HEK293 (cell line): ENCODE data around the gene FAM167B.

Experiments
- KLF10 ChIP-seq: fragments of 450-650 bp; IDR thresholded peaks from 2 replicates; pipeline ENCODE4 v1.5.1; 2018; ENCODE audit warnings: missing biosample characterization, mild to moderate bottlenecking, missing genetic modification characterization
- KLF8 ChIP-seq: fragments of 450-650 bp; formaldehyde crosslinking; IDR thresholded peaks from 2 replicates; pipeline ENCODE4 v1.5.1; 2016; ENCODE audit warnings: missing biosample characterization, missing genetic modification characterization
- SALL2 ChIP-seq: fragments of 450-650 bp; formaldehyde crosslinking; IDR thresholded peaks from 2 replicates; pipeline ENCODE4 v1.5.0; 2017; ENCODE audit warnings: missing biosample characterization, mild to moderate bottlenecking, missing genetic modification characterization, borderline replicate concordance
- SCRT1 ChIP-seq: fragments of 450-650 bp; formaldehyde crosslinking; IDR thresholded peaks from 2 replicates; pipeline ENCODE4 v1.5.1; 2016; ENCODE audit warnings: missing biosample characterization, missing genetic modification characterization, borderline replicate concordance
- ZEB2 ChIP-seq: fragments of 450-650 bp; formaldehyde crosslinking; IDR thresholded peaks from 2 replicates; pipeline ENCODE4 v1.5.1; 2016; ENCODE audit warnings: missing biosample characterization, missing genetic modification characterization
- ZFHX2 ChIP-seq: fragments of 450-650 bp; formaldehyde crosslinking; conservative IDR thresholded peaks from 2 replicates; pipeline ENCODE4 v1.5.1; 2016; ENCODE audit warnings: missing biosample characterization, missing genetic modification characterization
- ZFP41 ChIP-seq: fragments of 450-650 bp; formaldehyde crosslinking; IDR thresholded peaks from 2 replicates; pipeline ENCODE4 v1.5.1; 2016; ENCODE audit warnings: missing biosample characterization, missing genetic modification characterization, borderline replicate concordance
- ZIC2 ChIP-seq: fragments of 450-650 bp; formaldehyde crosslinking; IDR thresholded peaks from 2 replicates; pipeline ENCODE4 v1.5.1; 2016; ENCODE audit warnings: missing biosample characterization, missing genetic modification characterization
- ZNF140 ChIP-seq: fragments of 450-650 bp; formaldehyde crosslinking; IDR thresholded peaks from 2 replicates; pipeline ENCODE4 v1.5.1; 2016; ENCODE audit warnings: missing biosample characterization, missing genetic modification characterization
- ZNF16 ChIP-seq: fragments of 450-650 bp; formaldehyde crosslinking; IDR thresholded peaks from 2 replicates; pipeline ENCODE4 v1.5.1; 2016; ENCODE audit warnings: low read depth, missing biosample characterization, missing genetic modification characterization
- ZNF175 ChIP-seq: fragments of 450-650 bp; formaldehyde crosslinking; IDR thresholded peaks from 2 replicates; pipeline ENCODE4 v1.5.1; 2016; ENCODE audit warnings: missing biosample characterization, missing genetic modification characterization
- ZNF214 ChIP-seq: fragments of 450-650 bp; formaldehyde crosslinking; IDR thresholded peaks from 2 replicates; pipeline ENCODE4 v1.5.1; 2017; ENCODE audit warnings: missing biosample characterization, mild to moderate bottlenecking, missing genetic modification characterization, borderline replicate concordance
- ZNF266 ChIP-seq: fragments of 450-650 bp; formaldehyde crosslinking; IDR thresholded peaks from 2 replicates; pipeline ENCODE4 v1.5.1; 2016; ENCODE audit warnings: missing biosample characterization, missing genetic modification characterization, low read depth
- ZNF37A ChIP-seq: fragments of 450-650 bp; IDR thresholded peaks from 2 replicates; pipeline ENCODE4 v1.5.1; 2018; ENCODE audit warnings: missing biosample characterization, missing genetic modification characterization
- ZNF391 ChIP-seq: fragments of 450-650 bp; formaldehyde crosslinking; IDR thresholded peaks from 2 replicates; pipeline ENCODE4 v1.5.1; 2016; ENCODE audit warnings: low read depth, missing biosample characterization, missing genetic modification characterization, borderline replicate concordance
- ZNF404 ChIP-seq: fragments of 450-650 bp; formaldehyde crosslinking; IDR thresholded peaks from 2 replicates; pipeline ENCODE4 v1.5.1; 2017; ENCODE audit warnings: missing biosample characterization, missing genetic modification characterization
- ZNF423 ChIP-seq: fragments of 450-650 bp; formaldehyde crosslinking; IDR thresholded peaks from 2 replicates; pipeline ENCODE4 v1.5.1; 2016; ENCODE audit warnings: missing biosample characterization, missing genetic modification characterization
- ZNF473 ChIP-seq: fragments of 450-650 bp; formaldehyde crosslinking; IDR thresholded peaks from 2 replicates; pipeline ENCODE4 v1.5.1; 2017; ENCODE audit warnings: missing biosample characterization, missing genetic modification characterization
- ZNF521 ChIP-seq: fragments of 450-650 bp; formaldehyde crosslinking; IDR thresholded peaks from 2 replicates; pipeline ENCODE4 v1.5.1; 2017; ENCODE audit warnings: missing biosample characterization, mild to moderate bottlenecking, missing genetic modification characterization
- ZNF529 ChIP-seq: fragments of 450-650 bp; formaldehyde crosslinking; IDR thresholded peaks from 2 replicates; pipeline ENCODE4 v1.5.1; 2017; ENCODE audit warnings: missing genetic modification characterization, missing biosample characterization; ENCODE audit not compliant: insufficient replicate concordance
- ZNF571 ChIP-seq: fragments of 450-650 bp; formaldehyde crosslinking; IDR thresholded peaks from 2 replicates; pipeline ENCODE4 v1.5.0; 2017; ENCODE audit warnings: missing biosample characterization, missing genetic modification characterization
- ZNF585B ChIP-seq: fragments of 450-650 bp; formaldehyde crosslinking; IDR thresholded peaks from 2 replicates; pipeline ENCODE4 v1.5.1; 2016; ENCODE audit warnings: missing biosample characterization, missing genetic modification characterization
- ZNF596 ChIP-seq: fragments of 450-650 bp; IDR thresholded peaks from 2 replicates; pipeline ENCODE4 v1.5.0; 2018; ENCODE audit warnings: missing biosample characterization, mild to moderate bottlenecking, missing genetic modification characterization, moderate library complexity
- ZNF600 ChIP-seq: fragments of 450-650 bp; formaldehyde crosslinking; IDR thresholded peaks from 2 replicates; pipeline ENCODE4 v1.5.1; 2016; ENCODE audit warnings: missing biosample characterization, missing genetic modification characterization
- ZNF610 ChIP-seq: fragments of 450-650 bp; formaldehyde crosslinking; IDR thresholded peaks from 2 replicates; pipeline ENCODE4 v1.5.1; 2016; ENCODE audit warnings: missing biosample characterization, missing genetic modification characterization, borderline replicate concordance
- ZNF623 ChIP-seq: fragments of 450-650 bp; formaldehyde crosslinking; IDR thresholded peaks from 2 replicates; pipeline ENCODE4 v1.5.1; 2016; ENCODE audit warnings: missing biosample characterization, missing genetic modification characterization
- ZNF629 ChIP-seq: fragments of 450-650 bp; formaldehyde crosslinking; IDR thresholded peaks from 2 replicates; pipeline ENCODE4 v1.5.1; 2017; ENCODE audit warnings: missing biosample characterization, missing genetic modification characterization
- ZNF660 ChIP-seq: fragments of 450-650 bp; IDR thresholded peaks from 2 replicates; pipeline ENCODE4 v1.5.1; 2018; ENCODE audit warnings: missing biosample characterization, mild to moderate bottlenecking, missing genetic modification characterization
- ZNF664 ChIP-seq: fragments of 450-650 bp; formaldehyde crosslinking; IDR thresholded peaks from 2 replicates; pipeline ENCODE4 v1.5.1; 2016; ENCODE audit warnings: missing biosample characterization, missing genetic modification characterization
- ZNF670 ChIP-seq: fragments of 450-650 bp; formaldehyde crosslinking; IDR thresholded peaks from 2 replicates; pipeline ENCODE4 v1.5.1; 2016; ENCODE audit warnings: missing biosample characterization, missing genetic modification characterization, low read depth
- TF ChIP-seq, protein P1 (sequence below): fragments of 450-650 bp; formaldehyde crosslinking; IDR thresholded peaks from 2 replicates; pipeline ENCODE4 v1.5.1; 2016; ENCODE audit warnings: missing biosample characterization, missing genetic modification characterization
- TF ChIP-seq, protein P2 (sequence below): sonication (generic); formaldehyde crosslinking; IDR thresholded peaks from 2 replicates; pipeline ENCODE4 v1.8.1; 2022; ENCODE audit warnings: mild to moderate bottlenecking, moderate library complexity, missing genetic modification reagents
- TF ChIP-seq, protein P3 (sequence below): fragments of 450-650 bp; formaldehyde crosslinking; IDR thresholded peaks from 2 replicates; pipeline ENCODE4 v1.5.1; 2016; ENCODE audit warnings: missing biosample characterization, missing genetic modification characterization
- TF ChIP-seq, protein P4 (sequence below): fragments of 450-650 bp; formaldehyde crosslinking; IDR thresholded peaks from 2 replicates; pipeline ENCODE4 v1.5.1; 2016; ENCODE audit warnings: missing biosample characterization, missing genetic modification characterization

The FAM167B gene

DNA sequence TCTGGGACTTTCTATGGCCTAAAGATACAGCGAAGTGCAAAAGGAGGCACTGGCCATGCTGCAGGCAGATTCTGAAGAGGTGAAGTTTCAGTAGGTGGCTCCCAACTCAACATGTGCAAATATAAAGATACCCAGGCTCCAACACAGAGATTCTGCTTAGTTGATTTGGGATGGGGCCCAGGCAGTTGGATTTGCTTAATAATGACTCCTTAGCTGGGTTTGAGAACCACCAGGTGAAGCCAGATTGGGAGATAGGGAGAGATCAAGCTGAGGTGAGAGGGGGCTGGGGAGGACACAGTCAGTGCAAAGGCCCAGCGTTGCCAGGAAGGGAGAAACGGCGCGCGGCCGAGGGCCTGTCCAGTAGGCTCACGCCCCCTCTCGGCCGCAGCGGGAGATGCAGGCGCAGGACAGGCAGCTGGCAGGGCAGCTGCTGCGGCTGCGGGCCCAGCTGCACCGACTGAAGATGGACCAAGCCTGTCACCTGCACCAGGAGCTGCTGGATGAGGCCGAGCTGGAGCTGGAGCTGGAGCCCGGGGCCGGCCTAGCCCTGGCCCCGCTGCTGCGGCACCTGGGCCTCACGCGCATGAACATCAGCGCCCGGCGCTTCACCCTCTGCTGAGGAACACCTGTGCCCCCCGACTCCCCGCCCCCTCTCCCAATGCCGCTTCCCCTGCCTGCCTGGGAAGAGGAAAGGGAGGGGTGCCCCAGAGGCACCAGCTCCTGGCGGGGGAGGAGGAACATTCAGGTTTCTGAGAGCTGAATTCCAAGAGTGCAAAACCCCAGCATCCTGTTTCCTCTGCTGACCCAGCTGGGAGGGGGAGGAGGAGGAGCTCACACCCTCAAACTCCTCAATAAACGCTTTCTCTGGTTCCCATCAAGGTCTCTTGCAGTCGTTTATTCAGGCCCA lies 1.2 kb downstream of the FAM167B start (continued):
- TF ChIP-seq, protein P1, sequence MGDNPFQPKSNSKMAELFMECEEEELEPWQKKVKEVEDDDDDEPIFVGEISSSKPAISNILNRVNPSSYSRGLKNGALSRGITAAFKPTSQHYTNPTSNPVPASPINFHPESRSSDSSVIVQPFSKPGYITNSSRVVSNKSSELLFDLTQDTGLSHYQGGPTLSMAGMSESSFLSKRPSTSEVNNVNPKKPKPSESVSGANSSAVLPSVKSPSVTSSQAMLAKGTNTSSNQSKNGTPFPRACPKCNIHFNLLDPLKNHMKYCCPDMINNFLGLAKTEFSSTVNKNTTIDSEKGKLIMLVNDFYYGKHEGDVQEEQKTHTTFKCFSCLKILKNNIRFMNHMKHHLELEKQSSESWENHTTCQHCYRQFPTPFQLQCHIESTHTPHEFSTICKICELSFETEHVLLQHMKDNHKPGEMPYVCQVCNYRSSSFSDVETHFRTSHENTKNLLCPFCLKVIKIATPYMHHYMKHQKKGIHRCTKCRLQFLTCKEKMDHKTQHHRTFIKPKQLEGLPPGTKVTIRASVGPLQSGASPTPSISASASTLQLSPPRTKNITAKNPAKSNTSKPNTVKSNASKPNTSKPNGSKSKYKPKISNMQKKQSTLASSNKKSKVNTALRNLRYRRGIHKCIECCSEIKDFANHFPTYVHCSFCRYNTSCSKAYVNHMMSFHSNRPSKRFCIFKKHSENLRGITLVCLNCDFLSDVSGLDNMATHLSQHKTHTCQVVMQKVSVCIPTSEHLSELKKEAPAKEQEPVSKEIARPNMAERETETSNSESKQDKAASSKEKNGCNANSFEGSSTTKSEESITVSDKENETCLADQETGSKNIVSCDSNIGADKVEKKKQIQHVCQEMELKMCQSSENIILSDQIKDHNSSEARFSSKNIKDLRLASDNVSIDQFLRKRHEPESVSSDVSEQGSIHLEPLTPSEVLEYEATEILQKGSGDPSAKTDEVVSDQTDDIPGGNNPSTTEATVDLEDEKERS (tag by site-specific recombination), result 0 out of 2 replicates have a peak, but pooled peaks have one; percentile 13
- TF ChIP-seq, protein P2, sequence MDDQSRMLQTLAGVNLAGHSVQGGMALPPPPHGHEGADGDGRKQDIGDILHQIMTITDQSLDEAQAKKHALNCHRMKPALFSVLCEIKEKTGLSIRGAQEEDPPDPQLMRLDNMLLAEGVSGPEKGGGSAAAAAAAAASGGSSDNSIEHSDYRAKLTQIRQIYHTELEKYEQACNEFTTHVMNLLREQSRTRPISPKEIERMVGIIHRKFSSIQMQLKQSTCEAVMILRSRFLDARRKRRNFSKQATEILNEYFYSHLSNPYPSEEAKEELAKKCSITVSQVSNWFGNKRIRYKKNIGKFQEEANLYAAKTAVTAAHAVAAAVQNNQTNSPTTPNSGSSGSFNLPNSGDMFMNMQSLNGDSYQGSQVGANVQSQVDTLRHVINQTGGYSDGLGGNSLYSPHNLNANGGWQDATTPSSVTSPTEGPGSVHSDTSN (CRISPR knock-in tag), result no peak
- TF ChIP-seq ZNF423 (tag by site-specific recombination) (no peak), ZFP41 (no peak), ZEB2 (tag by site-specific recombination) (peak; percentile 77), ZNF473 (tag by site-specific recombination) (no peak), ZNF16 (tag by site-specific recombination) (no peak), ZNF610 (tag by site-specific recombination) (no peak), ZNF585B (tag by site-specific recombination) (no peak), ZNF664 (no peak), ZNF404 (tag by site-specific recombination) (no peak), ZNF37A (tag by site-specific recombination) (no peak), ZNF571 (no peak), ZNF660 (tag by site-specific recombination) (no peak), ZNF600 (tag by site-specific recombination) (peak; percentile 88), ZNF623 (tag by site-specific recombination) (peak; percentile 100), ZNF214 (tag by site-specific recombination) (no peak), ZNF140 (no peak), ZNF266 (no peak), SALL2 (no peak), ZNF391 (tag by site-specific recombination) (no peak), SCRT1 (tag by site-specific recombination) (no peak), ZFHX2 (tag by site-specific recombination) (peak; percentile 6; the same call in 1 of the 2 replicates), ZNF596 (tag by site-specific recombination) (no peak), ZIC2 (tag by site-specific recombination) (no peak), ZNF629 (tag by site-specific recombination) (0 out of 2 replicates have a peak, but pooled peaks have one; percentile 39), ZNF529 (tag by site-specific recombination) (no peak), KLF8 (tag by site-specific recombination) (peak; percentile 42; the same call in 1 of the 2 replicates), KLF10 (no peak), ZNF670 (tag by site-specific recombination) (no peak), ZNF175 (tag by site-specific recombination) (no peak), ZNF521 (tag by site-specific recombination) (no peak)
- TF ChIP-seq, protein P3, sequence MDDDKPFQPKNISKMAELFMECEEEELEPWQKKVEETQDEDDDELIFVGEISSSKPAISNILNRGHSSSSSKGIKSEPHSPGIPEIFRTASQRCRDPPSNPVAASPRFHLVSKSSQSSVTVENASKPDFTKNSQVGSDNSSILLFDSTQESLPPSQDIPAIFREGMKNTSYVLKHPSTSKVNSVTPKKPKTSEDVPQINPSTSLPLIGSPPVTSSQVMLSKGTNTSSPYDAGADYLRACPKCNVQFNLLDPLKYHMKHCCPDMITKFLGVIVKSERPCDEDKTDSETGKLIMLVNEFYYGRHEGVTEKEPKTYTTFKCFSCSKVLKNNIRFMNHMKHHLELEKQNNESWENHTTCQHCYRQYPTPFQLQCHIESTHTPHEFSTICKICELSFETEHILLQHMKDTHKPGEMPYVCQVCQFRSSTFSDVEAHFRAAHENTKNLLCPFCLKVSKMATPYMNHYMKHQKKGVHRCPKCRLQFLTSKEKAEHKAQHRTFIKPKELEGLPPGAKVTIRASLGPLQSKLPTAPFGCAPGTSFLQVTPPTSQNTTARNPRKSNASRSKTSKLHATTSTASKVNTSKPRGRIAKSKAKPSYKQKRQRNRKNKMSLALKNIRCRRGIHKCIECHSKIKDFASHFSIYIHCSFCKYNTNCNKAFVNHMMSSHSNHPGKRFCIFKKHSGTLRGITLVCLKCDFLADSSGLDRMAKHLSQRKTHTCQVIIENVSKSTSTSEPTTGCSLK (tag by site-specific recombination), result no peak
- TF ChIP-seq, protein P4, sequence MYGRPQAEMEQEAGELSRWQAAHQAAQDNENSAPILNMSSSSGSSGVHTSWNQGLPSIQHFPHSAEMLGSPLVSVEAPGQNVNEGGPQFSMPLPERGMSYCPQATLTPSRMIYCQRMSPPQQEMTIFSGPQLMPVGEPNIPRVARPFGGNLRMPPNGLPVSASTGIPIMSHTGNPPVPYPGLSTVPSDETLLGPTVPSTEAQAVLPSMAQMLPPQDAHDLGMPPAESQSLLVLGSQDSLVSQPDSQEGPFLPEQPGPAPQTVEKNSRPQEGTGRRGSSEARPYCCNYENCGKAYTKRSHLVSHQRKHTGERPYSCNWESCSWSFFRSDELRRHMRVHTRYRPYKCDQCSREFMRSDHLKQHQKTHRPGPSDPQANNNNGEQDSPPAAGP (tag by site-specific recombination), result peak; percentile 36; the same call in 1 of the 2 replicates
